ENCODE data around the gene SELENOM. TPM values are rescaled to one million over a fixed set of nuclear protein-coding genes. Genes with fewer than 3 reads are reported as not detected.

SELENOM gene
- 10 to 100 TPM in 2 of 5 donors, 1 to 10 TPM in 3; 7.6 to 31.3 (median 9.3) TPM for polyA plus RNA-seq (ENCODE audit: insufficient read depth in 1 of 5, insufficient read length in 5 of 5, low replicate concordance in 1 of 5)
- long read RNA-seq, donor 1, transcript SELENOM-201 (5 exons, 694 nt) = major isoform, 39 of 42 reads
- long read RNA-seq, donor 1, partial matches to known transcripts = 0 of 42 reads
- long read RNA-seq, donor 1, other reads (novel, unspliced or antisense) = 0 of 42 reads
- long read RNA-seq, donor 2, transcript SELENOM-201 (5 exons, 694 nt) = major isoform, 11 of 12 reads
- long read RNA-seq, donor 2, partial matches to known transcripts = 0 of 12 reads
- long read RNA-seq, donor 2, other reads (novel, unspliced or antisense) = 0 of 12 reads
- long read RNA-seq, donor 3, transcript SELENOM-201 (5 exons, 694 nt) = major isoform, 25 of 26 reads
- long read RNA-seq, donor 3, partial matches to known transcripts = 0 of 26 reads
- long read RNA-seq, donor 3, other reads (novel, unspliced or antisense) = 0 of 26 reads
- long read RNA-seq, donor 4, transcript SELENOM-201 (5 exons, 694 nt) = major isoform, 11 of 12 reads
- long read RNA-seq, donor 4, partial matches to known transcripts = 0 of 12 reads
- long read RNA-seq, donor 4, other reads (novel, unspliced or antisense) = 0 of 12 reads
- long read RNA-seq, donor 5, transcript SELENOM-201 (5 exons, 694 nt) = major isoform, 10 of 24 reads
- long read RNA-seq, donor 5, partial matches to known transcripts = 0 of 24 reads
- long read RNA-seq, donor 5, other reads (novel, unspliced or antisense) = 13 of 24 reads
- long read RNA-seq, donor 6, transcript SELENOM-201 (5 exons, 694 nt) = major isoform, 43 of 44 reads
- long read RNA-seq, donor 6, partial matches to known transcripts = 0 of 44 reads
- long read RNA-seq, donor 6, other reads (novel, unspliced or antisense) = 0 of 44 reads
- long read RNA-seq, donor 7, transcript SELENOM-201 (5 exons, 694 nt) = major isoform, 35 of 97 reads
- long read RNA-seq, donor 7, partial matches to known transcripts = 59 of 97 reads
- long read RNA-seq, donor 7, other reads (novel, unspliced or antisense) = 0 of 97 reads
- long read RNA-seq, donor 8, transcript SELENOM-201 (5 exons, 694 nt) = major isoform, 6 of 6 reads
- long read RNA-seq, donor 8, partial matches to known transcripts = 0 of 6 reads
- long read RNA-seq, donor 8, other reads (novel, unspliced or antisense) = 0 of 6 reads

- peak; percentile 93 to 94 for DNase-seq
These were observed at the start of gene SELENOM for GRCh38 chr22:31107178-31107893. SELENOM (minus strand) TSS chr22:31107568; CDS start chr22:31107505, 63 bp downstream.

GRCh38 chr22:31155422-31155821 is 48.1 kb upstream of the SELENOM start:
- DNase-seq = peak in 1 of 2 donors; percentile 16

- DNase-seq = no peak
These were observed 47.6 kb upstream of the SELENOM start for GRCh38 chr22:31154975-31155374.

GRCh38 chr22:31153357-31153756 is 46.0 kb upstream of the SELENOM start:
- no peak for DNase-seq

- DNase-seq = no peak
These were observed 44.5 kb upstream of the SELENOM start for GRCh38 chr22:31151872-31152271.

- DNase-seq = no peak
These were observed 43.2 kb upstream of the SELENOM start for GRCh38 chr22:31150615-31151014.

- DNase-seq = peak in 1 of 2 donors; percentile 51
These were observed 41.7 kb upstream of the SELENOM start for GRCh38 chr22:31148953-31149627.

- no peak for DNase-seq
These were observed 41.1 kb upstream of the SELENOM start for GRCh38 chr22:31148488-31148887.

- no peak for DNase-seq
These were observed 36.9 kb upstream of the SELENOM start for GRCh38 chr22:31144223-31144622.

- no peak for DNase-seq
These were observed 36.2 kb upstream of the SELENOM start for GRCh38 chr22:31143537-31143936.

GRCh38 chr22:31143038-31143437 is 35.7 kb upstream of the SELENOM start:
- DNase-seq = no peak

GRCh38 chr22:31142285-31142684 is 34.9 kb upstream of the SELENOM start:
- DNase-seq = no peak

GRCh38 chr22:31141551-31141950 is 34.2 kb upstream of the SELENOM start:
- no peak for DNase-seq

- no peak for DNase-seq
These were observed 33.4 kb upstream of the SELENOM start for GRCh38 chr22:31140746-31141145.

GRCh38 chr22:31139866-31140716 is 32.7 kb upstream of the SELENOM start, which contains the start of gene PLA2G3:
PLA2G3 (minus strand) TSS chr22:31140508; CDS start chr22:31140354, 154 bp downstream.
- DNase-seq = no peak

GRCh38 chr22:31139066-31139465 is 31.7 kb upstream of the SELENOM start:
- no peak for DNase-seq

- no peak for DNase-seq
These were observed 30.8 kb upstream of the SELENOM start for GRCh38 chr22:31138126-31138525.

- no peak for DNase-seq
These were observed 30.4 kb upstream of the SELENOM start for GRCh38 chr22:31137721-31138120.

- DNase-seq = no peak
These were observed 29.3 kb upstream of the SELENOM start for GRCh38 chr22:31136711-31137110.

- no peak for DNase-seq
These were observed 28.8 kb upstream of the SELENOM start for GRCh38 chr22:31136155-31136554.

Data from right lung (tissue), 10 donors.